Lung (tissue), 12 donors: ENCODE measurements around the gene FGD5. TPM values are rescaled to one million over a fixed set of nuclear protein-coding genes. Genes with fewer than 3 reads are reported as not detected.

Source experiments
- ATAC-seq: fragments of 200-7000 bp; cut with Tn5 transposase; one replicate; pipeline ENCODE4 v1.9.1; 2020; ENCODE audit warnings: moderate number of reproducible peaks; ENCODE audit not compliant: insufficient read depth, low FRiP score
- DNase-seq, 3 donors: peaks; one replicate each; pipeline ENCODE4 v3.0.0-alpha.2; 2013 to 2017
- H3K27ac ChIP-seq, 2 donors: one replicate each; pipeline ENCODE4 v1.5.1; 2013; ENCODE audit warnings: mild to moderate bottlenecking in 2 of 2, moderate library complexity in 2 of 2, control low read depth in 1 of 2, inconsistent platforms in 1 of 2, low read depth in 1 of 2, low read length in 1 of 2
- H3K27me3 ChIP-seq, 3 donors: one replicate each; pipeline ENCODE4 v1.5.1; 2013; ENCODE audit warnings: low read length in 2 of 3; ENCODE audit not compliant: control insufficient read depth in 3 of 3, insufficient read depth in 3 of 3
- H3K36me3 ChIP-seq, 4 donors: one replicate each; pipeline ENCODE4 v1.5.1; 2013; ENCODE audit warnings: low read length in 4 of 4, mild to moderate bottlenecking in 1 of 4, moderate library complexity in 1 of 4; ENCODE audit not compliant: control insufficient read depth in 4 of 4, insufficient read depth in 4 of 4
- H3K4me1 ChIP-seq, 5 donors: one replicate each; pipeline ENCODE4 v1.5.1; 2013; ENCODE audit warnings: low read length in 5 of 5, mild to moderate bottlenecking in 2 of 5, moderate library complexity in 1 of 5; ENCODE audit not compliant: control insufficient read depth in 5 of 5, insufficient read depth in 5 of 5
- H3K4me3 ChIP-seq: one replicate; pipeline ENCODE4 v1.5.1; 2013; ENCODE audit warnings: mild to moderate bottlenecking, control low read depth, moderate library complexity
- H3K9ac ChIP-seq, 2 donors: one replicate each; pipeline ENCODE4 v1.5.1; 2013; ENCODE audit warnings: low read length in 2 of 2, control low read depth in 1 of 2; ENCODE audit not compliant: insufficient read depth in 1 of 2
- H3K9me3 ChIP-seq, 4 donors: one replicate each; pipeline ENCODE4 v1.5.1; 2013; ENCODE audit warnings: low read length in 3 of 4, mild to moderate bottlenecking in 1 of 4, moderate library complexity in 1 of 4; ENCODE audit not compliant: control insufficient read depth in 4 of 4, insufficient read depth in 3 of 4
- WGBS, 2 donors: extraction: QIAGEN DNeasy Blood & Tissue Kit; methylation state at CpG; one replicate each; pipeline ENCODE4 v1.1.7; 2013; 5-methylcytosine and 5-hydroxymethylcytosine counted together
- polyA plus RNA-seq, 2 donors: library from polyadenylated mRNA; stranded (reverse); fragments of 200-250 nt; gene quantifications; one replicate each; pipeline ENCODE4 v1.2.1, GENCODE V29; 2013
- total RNA-seq, 2 donors: library from RNA; depleted of rRNA in 1 of 2; stranded (reverse); fragments of >200 nt in 1 of 2; gene quantifications; one replicate each; pipeline ENCODE4 v1.2.1, GENCODE V29; 2014 to 2021
- TF ChIP-seq, protein P1 (sequence below): IDR thresholded peaks from 2 replicates; pipeline ENCODE4 v1.5.1; 2012; ENCODE audit warnings: mild to moderate bottlenecking; ENCODE audit errors: control extremely low read depth, extremely low read depth
- donor health status: control.
- donor health status: control.
- donor health status: Bipolar disorder and iron deficiency.
- donor health status: healthy.
- donor health status: DM: yes; HTN: yes; CAD: no.

Gene FGD5
- total and polyA plus RNA-seq, 4 donors, result 14.6 to 58.5 (median 32.2) TPM

GRCh38 chr3:14783480-14784086, 35.2 kb upstream of the FGD5 start:
- ATAC-seq (no peak), DNase-seq (no peak)
- Histone ChIP-seq H3K4me3 (no peak overlapping the region), H3K9me3 (peaks cover 0 to 3% (median 1%) of the 10 kb centered on the region in 4 donors), H3K27me3 (no peaks in the 10 kb centered on the region), H3K4me1 (peaks cover 0 to 11% (median 3%) of the 10 kb centered on the region in 5 donors), H3K9ac (no peak overlapping the region), H3K36me3 (no peaks in the 10 kb centered on the region), H3K27ac (no peak overlapping the region)
- WGBS, 2 donors, result 86 to 90% methylated on average over 2 of the region's 2 CpGs
- TF ChIP-seq, protein P1, sequence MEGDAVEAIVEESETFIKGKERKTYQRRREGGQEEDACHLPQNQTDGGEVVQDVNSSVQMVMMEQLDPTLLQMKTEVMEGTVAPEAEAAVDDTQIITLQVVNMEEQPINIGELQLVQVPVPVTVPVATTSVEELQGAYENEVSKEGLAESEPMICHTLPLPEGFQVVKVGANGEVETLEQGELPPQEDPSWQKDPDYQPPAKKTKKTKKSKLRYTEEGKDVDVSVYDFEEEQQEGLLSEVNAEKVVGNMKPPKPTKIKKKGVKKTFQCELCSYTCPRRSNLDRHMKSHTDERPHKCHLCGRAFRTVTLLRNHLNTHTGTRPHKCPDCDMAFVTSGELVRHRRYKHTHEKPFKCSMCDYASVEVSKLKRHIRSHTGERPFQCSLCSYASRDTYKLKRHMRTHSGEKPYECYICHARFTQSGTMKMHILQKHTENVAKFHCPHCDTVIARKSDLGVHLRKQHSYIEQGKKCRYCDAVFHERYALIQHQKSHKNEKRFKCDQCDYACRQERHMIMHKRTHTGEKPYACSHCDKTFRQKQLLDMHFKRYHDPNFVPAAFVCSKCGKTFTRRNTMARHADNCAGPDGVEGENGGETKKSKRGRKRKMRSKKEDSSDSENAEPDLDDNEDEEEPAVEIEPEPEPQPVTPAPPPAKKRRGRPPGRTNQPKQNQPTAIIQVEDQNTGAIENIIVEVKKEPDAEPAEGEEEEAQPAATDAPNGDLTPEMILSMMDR, result no peak

- DNase-seq (peak; percentile 81 to 84 (median 82)), ATAC-seq (no peak)
- Histone ChIP-seq H3K27ac (no peak overlapping the region), H3K4me1 (peaks cover 0 to 11% (median 3%) of the 10 kb centered on the region in 5 donors), H3K36me3 (no peaks in the 10 kb centered on the region), H3K9ac (no peak overlapping the region), H3K4me3 (no peak overlapping the region), H3K9me3 (peaks cover 0 to 3% (median 1%) of the 10 kb centered on the region in 4 donors), H3K27me3 (no peaks in the 10 kb centered on the region)
- TF ChIP-seq, protein P1, result no peak
- 58 to 75% methylated on average over 8 of the region's 8 CpGs for WGBS, 2 donors
These were observed 34.6 kb upstream of the FGD5 start for GRCh38 chr3:14784087-14784681.

GRCh38 chr3:14785207-14786155, 33.3 kb upstream of the FGD5 start:
- 86 to 91% methylated on average over 20 of the region's 20 CpGs for WGBS, 2 donors
- DNase-seq, result no peak

More at GRCh38 chr3:14785207-14786155, 33.3 kb upstream of the FGD5 start:
- no peak for ATAC-seq
- peaks cover 0 to 11% (median 3%) of the 10 kb centered on the region in 5 donors for H3K4me1 ChIP-seq
- H3K9me3 ChIP-seq, result peaks cover 0 to 3% (median 1%) of the 10 kb centered on the region in 4 donors
- no peaks in the 10 kb centered on the region for H3K36me3 ChIP-seq
- no peaks in the 10 kb centered on the region for H3K27me3 ChIP-seq
- H3K9ac ChIP-seq, result no peak overlapping the region
- TF ChIP-seq, protein P1, result no peak
- H3K4me3 ChIP-seq, result no peak overlapping the region
- no peak overlapping the region for H3K27ac ChIP-seq
